ENCODE measurements around the gene TEKT5.
"Not testable (repeated sequence)": the region's sequence is repeated elsewhere in the genome, so short reads cannot be mapped to it uniquely, and the experiment has no call there.

Gene TEKT5

GRCh38 chr16:10694830-10695229 lies at the start of gene TEKT5:
TEKT5 (minus strand) TSS chr16:10694930; CDS start chr16:10694873, 57 bp downstream.
- DNase-seq (ENCODE audit: extremely low spot score, insufficient read length, low read depth) (no peak), FAIRE-seq (no peak)

DNA sequence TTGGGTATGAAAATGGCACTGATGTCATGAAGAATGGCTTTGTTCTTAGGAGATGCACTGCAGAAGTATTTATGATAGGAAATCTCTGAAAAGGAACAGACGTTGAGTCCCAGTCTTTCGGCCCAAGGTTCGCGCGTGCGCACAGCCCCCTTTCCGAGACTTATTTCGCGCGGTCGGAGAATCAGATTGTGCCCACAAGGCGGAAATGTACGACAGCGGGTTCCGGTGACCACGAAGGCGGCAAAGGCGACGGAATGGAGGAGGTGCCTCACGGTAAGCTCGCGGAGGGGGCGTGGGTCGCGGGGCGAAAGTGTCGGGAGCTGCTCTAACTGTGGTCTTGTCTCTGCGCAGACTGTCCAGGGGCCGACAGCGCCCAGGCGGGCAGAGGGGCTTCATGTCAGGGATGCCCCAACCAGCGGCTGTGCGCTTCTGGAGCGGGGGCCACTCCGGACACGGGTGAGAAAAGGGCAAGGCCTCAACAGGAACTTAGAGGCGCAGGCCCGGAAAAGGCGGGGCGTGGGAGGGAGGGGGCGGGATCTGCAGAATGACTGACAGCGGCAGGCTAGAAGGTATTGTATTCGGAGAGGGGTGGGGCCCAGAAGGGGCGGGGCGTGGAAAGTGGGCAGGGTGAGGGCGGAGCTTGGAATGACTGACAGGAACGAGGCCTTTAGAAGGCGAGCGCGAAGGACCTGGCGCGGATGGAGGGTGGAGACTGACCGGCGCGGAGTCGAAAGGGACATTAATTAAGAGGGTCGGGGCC lies 49.1 kb upstream of the TEKT5 start, which contains the start of gene NUBP1:
NUBP1 (plus strand) TSS at position 233 of the 760 bp plus-strand sequence; CDS start at position 255, 22 bp downstream.
- DNase-seq (ENCODE audit: extremely low spot score, insufficient read length, low read depth) = peak; percentile 95
- FAIRE-seq = peak; percentile 92

DNA sequence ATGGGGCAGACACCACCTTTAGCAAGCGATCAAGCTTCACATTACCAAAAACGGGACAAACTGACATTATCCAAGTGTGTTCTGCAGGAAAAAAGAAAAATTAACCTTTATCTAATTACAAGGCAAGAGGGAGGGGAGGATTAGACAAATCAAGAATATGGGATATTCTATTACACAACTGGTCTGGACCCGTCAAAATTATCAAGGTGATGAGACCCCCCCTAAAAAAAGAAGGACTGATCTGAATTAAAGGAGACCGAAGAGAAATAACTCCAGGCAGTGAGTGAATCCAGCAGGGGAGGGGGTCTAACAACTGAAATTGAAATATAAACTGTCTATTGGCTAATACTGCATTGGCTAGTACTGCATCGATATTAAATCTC lies 48.5 kb upstream of the TEKT5 start:
- FAIRE-seq (no peak), DNase-seq (ENCODE audit: extremely low spot score, insufficient read length, low read depth) (no peak)

DNA sequence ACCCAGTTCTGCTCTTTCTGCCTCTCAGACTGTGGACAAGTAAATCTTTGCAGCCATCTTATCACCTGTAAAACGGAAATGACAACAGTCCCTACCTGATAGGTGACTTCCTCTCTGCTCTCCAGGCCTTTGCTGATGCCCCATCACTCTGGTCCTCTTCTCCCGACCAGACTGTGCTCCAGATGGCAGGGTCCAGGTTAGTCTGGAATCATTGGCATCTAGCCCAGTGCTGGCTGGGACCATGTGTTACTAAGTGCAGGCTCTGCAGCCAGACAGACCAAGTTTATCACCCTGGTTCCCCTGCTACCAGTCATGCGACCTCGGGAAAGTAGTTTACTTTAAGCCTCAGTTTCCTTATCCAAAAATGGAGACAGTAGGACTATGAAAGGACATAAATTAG lies 47.1 kb upstream of the TEKT5 start:
- DNase-seq (ENCODE audit: extremely low spot score, insufficient read length, low read depth) (no peak), FAIRE-seq (no peak)

- not testable (repeated sequence) for FAIRE-seq; DNase-seq (ENCODE audit: extremely low spot score, insufficient read length, low read depth)
These were observed 46.5 kb upstream of the TEKT5 start for GRCh38 chr16:10741249-10741648.

GRCh38 chr16:10740845-10741208 lies 46.1 kb upstream of the TEKT5 start:
- FAIRE-seq = no peak
- DNase-seq (ENCODE audit: extremely low spot score, insufficient read length, low read depth) = no peak

DNA sequence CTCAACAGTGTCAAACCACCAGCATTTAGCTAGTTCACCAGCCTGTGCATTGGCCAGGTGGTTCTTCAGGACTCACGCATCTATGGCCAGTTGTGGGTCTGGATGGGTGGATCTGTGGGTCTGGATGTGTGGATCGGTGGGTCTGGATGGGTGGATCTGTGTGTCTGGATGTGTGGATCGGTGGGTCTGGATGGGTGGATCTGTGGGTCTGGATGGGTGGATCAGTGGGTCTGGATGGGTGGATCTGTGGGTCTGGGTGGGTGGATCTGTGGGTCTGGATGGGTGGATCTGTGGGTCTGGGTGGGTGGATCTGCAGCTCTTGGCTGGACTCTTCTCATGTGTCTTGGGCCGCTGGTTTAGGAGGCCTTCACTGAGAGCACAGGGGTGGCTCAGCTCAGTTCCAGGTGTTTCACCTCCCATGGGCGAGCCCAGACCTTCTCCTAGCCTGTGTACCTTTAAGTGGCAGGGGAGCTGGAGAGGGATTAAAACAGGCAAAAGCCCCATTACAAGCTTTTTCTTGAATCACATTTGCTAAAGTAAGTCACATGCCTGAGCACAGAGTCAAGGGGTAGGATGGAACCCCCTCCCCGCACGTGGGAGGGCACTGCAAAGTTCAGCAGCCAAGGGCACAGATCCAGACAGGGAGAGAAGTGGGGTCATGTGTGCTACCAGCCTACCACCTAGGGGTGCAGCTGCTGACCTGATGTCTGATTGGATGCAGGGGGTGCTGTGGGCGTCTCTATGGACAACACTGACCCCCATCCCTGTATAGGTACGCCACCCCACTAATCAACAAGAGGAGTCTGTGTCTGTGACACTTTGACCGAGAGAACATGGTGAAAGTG lies 45.5 kb upstream of the TEKT5 start:
- DNase-seq (ENCODE audit: extremely low spot score, insufficient read length, low read depth) = no peak
- FAIRE-seq = no peak

DNA sequence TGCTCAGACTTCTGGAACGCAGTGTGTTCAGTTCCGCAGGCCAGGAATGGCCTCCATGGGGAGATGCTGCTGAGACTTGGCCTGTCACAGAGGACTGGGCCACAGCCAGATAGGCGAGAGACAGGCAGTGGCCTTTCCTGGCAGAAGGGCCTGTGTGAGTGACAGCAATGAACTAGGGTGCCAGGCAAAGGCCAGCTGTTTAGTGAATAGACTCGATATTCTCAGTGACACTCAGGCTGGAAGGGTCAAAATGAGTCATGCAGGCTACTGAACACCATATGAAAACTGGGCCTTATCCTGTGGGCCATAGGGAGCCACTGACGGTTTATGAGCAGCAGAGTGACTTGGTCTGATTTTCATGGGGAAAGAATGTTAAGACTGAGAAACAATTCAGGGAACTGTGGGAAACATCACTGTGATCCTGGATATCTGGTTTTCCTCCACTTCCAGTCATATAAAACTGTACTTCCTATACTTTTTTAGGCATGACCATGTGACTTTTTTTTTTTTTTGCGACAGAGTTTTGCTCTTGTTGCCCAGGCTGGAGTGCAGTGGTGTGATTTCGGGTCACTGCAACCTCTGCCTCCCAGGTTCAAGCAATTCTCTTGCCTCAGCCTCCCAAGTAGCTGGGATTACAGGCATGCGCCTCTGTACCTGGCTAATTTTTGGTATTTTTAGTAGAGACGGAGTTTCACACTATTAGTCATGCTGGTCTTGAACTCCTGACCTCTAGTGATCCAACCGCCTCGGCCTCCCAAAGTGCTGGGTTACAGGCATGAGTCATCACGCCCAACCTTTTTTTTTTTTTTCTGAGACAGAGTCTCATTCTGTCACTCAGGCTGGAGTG lies 43.7 kb upstream of the TEKT5 start:
- DNase-seq (ENCODE audit: extremely low spot score, insufficient read length, low read depth) (peak; percentile 57), FAIRE-seq (peak; percentile 89)

- FAIRE-seq (peak; percentile 85), DNase-seq (ENCODE audit: extremely low spot score, insufficient read length, low read depth) (no peak)
These were observed 42.4 kb upstream of the TEKT5 start for GRCh38 chr16:10737068-10737625.

DNA sequence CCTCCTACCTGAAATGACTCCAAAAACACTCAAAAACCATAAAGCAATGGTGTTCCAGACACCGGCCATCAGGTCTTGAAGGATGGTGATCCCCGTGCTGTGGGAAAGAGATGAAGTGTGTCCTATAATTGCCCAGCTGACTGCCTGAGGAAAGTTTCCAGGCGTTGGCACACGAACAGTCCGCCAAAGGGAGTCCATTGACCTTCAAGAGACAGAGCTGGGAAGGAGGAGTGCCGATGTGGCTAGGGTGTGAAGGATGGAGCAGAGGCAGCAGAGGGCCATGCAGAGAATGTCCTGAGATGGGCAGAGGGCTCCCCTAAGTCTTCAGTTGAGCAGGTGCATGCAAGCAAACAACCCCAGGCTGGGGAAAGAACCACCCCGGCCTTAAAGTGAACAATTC lies 37.1 kb upstream of the TEKT5 start:
- DNase-seq (ENCODE audit: extremely low spot score, insufficient read length, low read depth) = no peak
- no peak for FAIRE-seq

- no peak for DNase-seq (ENCODE audit: extremely low spot score, insufficient read length, low read depth)
- FAIRE-seq = no peak
These were observed 34.6 kb upstream of the TEKT5 start for GRCh38 chr16:10729104-10730048.

DNA sequence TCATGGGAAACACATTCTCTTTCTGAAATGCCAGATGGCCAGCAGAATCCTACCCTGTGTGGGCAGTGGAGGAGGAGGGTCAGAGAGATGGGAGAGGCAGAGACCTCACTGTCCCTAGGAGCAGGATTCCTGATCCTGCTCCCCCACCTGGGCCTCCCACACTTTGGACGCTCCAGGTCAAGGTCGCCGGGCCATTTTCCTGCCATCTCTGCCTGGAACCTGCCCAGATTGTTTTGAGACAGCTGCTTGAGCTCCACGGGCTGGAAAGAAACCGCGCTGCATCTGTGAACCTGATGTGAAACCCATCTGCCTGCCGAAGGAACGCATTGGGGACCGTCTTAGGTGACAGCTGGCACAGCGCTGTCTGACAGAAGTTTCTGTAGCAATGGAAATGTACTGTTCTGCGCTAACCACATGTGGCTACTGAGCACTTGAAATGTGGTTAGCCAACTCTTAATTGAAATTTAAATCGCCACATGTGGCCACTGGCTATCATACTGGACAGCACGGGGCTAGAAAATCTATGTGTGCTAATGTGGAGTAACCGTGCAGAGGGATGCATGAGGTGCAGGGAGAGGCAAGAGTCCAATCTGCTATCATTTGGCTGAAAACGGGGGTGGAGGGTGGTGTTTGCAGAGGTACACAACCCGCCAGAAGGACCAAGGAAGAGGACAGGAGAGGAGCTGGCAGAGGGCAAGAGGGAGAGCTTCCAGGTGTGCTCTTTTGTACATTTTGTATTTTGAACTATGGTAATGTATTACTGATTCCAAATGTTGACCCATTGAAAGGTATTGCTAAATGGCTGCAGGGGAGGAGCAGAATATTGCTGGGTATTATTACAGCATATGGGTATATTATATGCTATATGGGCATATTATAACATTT lies 33.5 kb upstream of the TEKT5 start:
- no peak for DNase-seq (ENCODE audit: extremely low spot score, insufficient read length, low read depth)
- FAIRE-seq = peak; percentile 42

DNA sequence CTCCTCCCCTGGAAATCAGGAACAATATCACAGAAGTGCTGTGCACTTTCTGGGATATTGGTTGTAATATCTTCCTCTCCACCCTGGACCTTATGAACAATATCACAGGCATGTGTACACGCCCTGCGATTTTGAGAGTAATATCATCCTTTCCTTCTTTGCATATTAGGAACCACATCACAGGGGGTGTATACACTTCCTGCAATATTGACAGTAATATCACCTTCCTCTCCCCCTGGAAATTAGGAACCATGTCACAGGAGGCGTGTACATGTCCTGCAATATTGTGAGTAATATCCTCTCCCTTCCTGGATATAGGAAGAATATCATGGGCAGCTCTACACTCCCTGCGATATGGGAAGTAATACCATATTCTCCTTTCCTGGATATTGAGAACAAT lies 14.2 kb upstream of the TEKT5 start:
- DNase-seq (ENCODE audit: extremely low spot score, insufficient read length, low read depth) = no peak
- no peak for FAIRE-seq

DNA sequence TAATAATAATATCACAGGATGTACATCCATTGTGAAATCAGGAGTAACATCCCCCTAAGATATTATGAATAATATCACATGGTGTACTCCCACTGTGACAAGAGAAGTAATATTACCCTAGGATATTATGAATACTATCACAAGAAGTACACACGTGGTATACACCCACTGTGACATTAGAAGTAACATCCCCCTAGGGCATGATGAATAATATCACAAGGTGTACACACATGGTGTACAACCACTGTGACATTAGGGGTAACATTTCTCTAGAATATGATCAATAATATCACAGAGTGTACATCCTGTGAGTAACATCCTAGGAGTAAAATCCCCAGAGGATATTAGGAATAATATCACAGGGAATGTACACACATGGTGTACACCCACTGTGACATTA lies 5.0 kb upstream of the TEKT5 start:
- FAIRE-seq = no peak
- DNase-seq (ENCODE audit: extremely low spot score, insufficient read length, low read depth) = no peak

- FAIRE-seq (no peak), DNase-seq (ENCODE audit: extremely low spot score, insufficient read length, low read depth) (no peak)
These were observed 424 bp downstream of the TEKT5 start for GRCh38 chr16:10694306-10694705.

- no peak for DNase-seq (ENCODE audit: extremely low spot score, insufficient read length, low read depth)
- FAIRE-seq = no peak
These were observed 841 bp downstream of the TEKT5 start for GRCh38 chr16:10693889-10694288.

GRCh38 chr16:10692470-10692869 lies 2.3 kb downstream of the TEKT5 start:
- DNase-seq (ENCODE audit: extremely low spot score, insufficient read length, low read depth) (no peak), FAIRE-seq (no peak)

DNA sequence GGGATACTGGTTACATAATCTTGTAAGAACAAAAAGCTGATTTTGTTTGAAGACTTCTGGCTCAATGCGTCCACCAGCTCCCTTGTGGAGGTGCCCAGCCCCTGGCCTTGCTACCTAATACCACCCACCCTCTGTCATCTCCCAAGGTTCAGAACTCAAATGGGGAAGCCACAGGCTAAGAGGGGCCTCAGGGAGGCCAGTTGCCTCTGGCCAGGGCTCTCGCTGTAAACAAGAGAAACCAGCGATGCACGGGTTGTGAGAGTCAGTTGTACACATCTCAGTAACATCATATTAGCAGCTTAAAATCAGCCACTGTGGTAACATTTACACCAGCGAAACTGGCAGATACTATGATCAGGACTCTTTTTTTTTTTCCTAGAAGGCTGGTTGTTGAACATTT lies 6.0 kb downstream of the TEKT5 start:
- FAIRE-seq (no peak), DNase-seq (ENCODE audit: extremely low spot score, insufficient read length, low read depth) (no peak)

All from GM18507 (cell line).